Measurements from ENCODE around the gene ADGB.
"Not testable (repeated sequence)": the region's sequence is repeated elsewhere in the genome, so short reads cannot be mapped to it uniquely, and the experiment has no call there.

Gene ADGB

GRCh38 chr6:146809014-146809413 lies 210.2 kb downstream of the ADGB start:
- DNase-seq (ENCODE audit: extremely low spot score, insufficient read length, low read depth); FAIRE-seq: not testable (repeated sequence)

GRCh38 chr6:146812811-146813321 lies 214.1 kb downstream of the ADGB start:
- DNase-seq (ENCODE audit: extremely low spot score, insufficient read length, low read depth); FAIRE-seq: not testable (repeated sequence)

- DNase-seq (ENCODE audit: extremely low spot score, insufficient read length, low read depth) (no peak), FAIRE-seq (no peak)
Observed at GRCh38 chr6:146813554-146813953, 214.8 kb downstream of the ADGB start.

GRCh38 chr6:146814148-146814750 lies 215.5 kb downstream of the ADGB start:
- FAIRE-seq (no peak), DNase-seq (ENCODE audit: extremely low spot score, insufficient read length, low read depth) (no peak)

- DNase-seq (ENCODE audit: extremely low spot score, insufficient read length, low read depth); FAIRE-seq: not testable (repeated sequence)
Observed at GRCh38 chr6:146815511-146816462, 217.0 kb downstream of the ADGB start.

GRCh38 chr6:146819596-146820320 lies 221.0 kb downstream of the ADGB start:
- FAIRE-seq (no peak), DNase-seq (ENCODE audit: extremely low spot score, insufficient read length, low read depth) (no peak)

GRCh38 chr6:146827216-146827928 lies 228.6 kb downstream of the ADGB start:
- no peak for FAIRE-seq
- DNase-seq (ENCODE audit: extremely low spot score, insufficient read length, low read depth) = no peak

- FAIRE-seq (no peak), DNase-seq (ENCODE audit: extremely low spot score, insufficient read length, low read depth) (no peak)
Observed at GRCh38 chr6:146829792-146830565, 231.2 kb downstream of the ADGB start.

- DNase-seq (ENCODE audit: extremely low spot score, insufficient read length, low read depth) (no peak), FAIRE-seq (no peak)
Observed at GRCh38 chr6:146833157-146833556, 234.4 kb downstream of the ADGB start.

- DNase-seq (ENCODE audit: extremely low spot score, insufficient read length, low read depth) (no peak), FAIRE-seq (no peak)
Observed at GRCh38 chr6:146840216-146840615, 241.4 kb downstream of the ADGB start.

GRCh38 chr6:146840641-146841040 lies 241.9 kb downstream of the ADGB start:
- FAIRE-seq (no peak), DNase-seq (ENCODE audit: extremely low spot score, insufficient read length, low read depth) (no peak)

- FAIRE-seq = no peak
- no peak for DNase-seq (ENCODE audit: extremely low spot score, insufficient read length, low read depth)
Observed at GRCh38 chr6:146847426-146847825, 248.7 kb downstream of the ADGB start.

GRCh38 chr6:146850238-146850896 lies 251.6 kb downstream of the ADGB start:
- DNase-seq (ENCODE audit: extremely low spot score, insufficient read length, low read depth) (no peak), FAIRE-seq (no peak)

GRCh38 chr6:146850981-146851380 lies 252.2 kb downstream of the ADGB start:
- DNase-seq (ENCODE audit: extremely low spot score, insufficient read length, low read depth) (no peak), FAIRE-seq (no peak)

GRCh38 chr6:146851837-146852236 lies 253.1 kb downstream of the ADGB start:
- FAIRE-seq = no peak
- no peak for DNase-seq (ENCODE audit: extremely low spot score, insufficient read length, low read depth)

GRCh38 chr6:146854521-146855255 lies 255.9 kb downstream of the ADGB start:
- not testable (repeated sequence) for FAIRE-seq; DNase-seq (ENCODE audit: extremely low spot score, insufficient read length, low read depth)

GRCh38 chr6:146855889-146856288 lies 257.1 kb downstream of the ADGB start:
- DNase-seq (ENCODE audit: extremely low spot score, insufficient read length, low read depth) (no peak), FAIRE-seq (no peak)

- FAIRE-seq = no peak
- DNase-seq (ENCODE audit: extremely low spot score, insufficient read length, low read depth) = no peak
Observed at GRCh38 chr6:146856296-146856695, 257.5 kb downstream of the ADGB start.

All from GM18507 (cell line).